Prostate gland (tissue), 2 donors: ENCODE results near the gene ERP44. TPM values are rescaled to one million over a fixed set of nuclear protein-coding genes. Genes with fewer than 3 reads are reported as not detected.

Source experiments
- DNase-seq: peaks from one replicate; pipeline ENCODE4 v3.0.0-alpha.2; 2019; ENCODE audit warnings: low spot score
- H3K27ac ChIP-seq, 2 donors: fragments of 200-600 bp; sonication (generic); 2 replicates each; pipeline ENCODE4 v1.5.1; 2017 to 2019
- H3K27me3 ChIP-seq: fragments of 200-600 bp; sonication (generic); replicated peaks from 2 replicates; pipeline ENCODE4 v1.5.1; 2019; ENCODE audit not compliant: insufficient read depth
- H3K36me3 ChIP-seq, 2 donors: fragments of 200-600 bp; sonication (generic); 1 replicate in 1 of 2; 2 replicates in 1 of 2; pipeline versions ENCODE4 v1.5.1 to v1.8.1; 2017 to 2019
- H3K4me1 ChIP-seq: fragments of 200-600 bp; sonication (generic); replicated peaks from 2 replicates; pipeline ENCODE4 v1.5.1; 2019
- H3K4me3 ChIP-seq, 2 donors: fragments of 200-600 bp; sonication (generic); 2 replicates each; pipeline ENCODE4 v1.5.1; 2017 to 2019
- H3K9me3 ChIP-seq: fragments of 200-600 bp; sonication (generic); 2 replicates; pipeline ENCODE4 v1.5.1; 2017
- POLR2A ChIP-seq: fragments of 450-650 bp; IDR thresholded peaks from one replicate; pipeline ENCODE4 v1.6.1; 2016; ENCODE audit warnings: antibody characterized with exemption, mild to moderate bottlenecking
- POLR2AphosphoS5 ChIP-seq: sonication (generic); formaldehyde crosslinking; IDR thresholded peaks from one replicate; pipeline ENCODE4 v1.6.1; 2017; ENCODE audit warnings: antibody characterized with exemption
- WGBS: methylation state at CpG from one replicate; pipeline ENCODE4 v1.1.5; 2018; 5-methylcytosine and 5-hydroxymethylcytosine counted together
- intact Hi-C: fragments of 100-400 bp; cut with DNase I; formaldehyde crosslinking; loops from one replicate; pipeline ENCODE4 v1.14.2; 2022
- total RNA-seq, 2 donors: library from RNA; depleted of rRNA; stranded (reverse); fragments of >200 nt; gene quantifications; one replicate each; pipeline ENCODE4 v1.1.0, GENCODE V29; 2016
- TF ChIP-seq, protein P1 (sequence below), 4 experiments: fragments of 200-600 bp in 2 of 4; fragments of 450-650 bp in 2 of 4; sonication (generic) in 2 of 4; IDR thresholded peaks; 1 replicate in 3 of 4; 2 replicates in 1 of 4; pipeline ENCODE4 v1.5.1; 2016 to 2019; ENCODE audit warnings: antibody characterized with exemption in 4 of 4, mild to moderate bottlenecking in 2 of 4, moderate library complexity in 2 of 4

The ERP44 gene
- total RNA-seq, 2 donors from 2014 or later: 16.6 to 20.6 TPM

DNA sequence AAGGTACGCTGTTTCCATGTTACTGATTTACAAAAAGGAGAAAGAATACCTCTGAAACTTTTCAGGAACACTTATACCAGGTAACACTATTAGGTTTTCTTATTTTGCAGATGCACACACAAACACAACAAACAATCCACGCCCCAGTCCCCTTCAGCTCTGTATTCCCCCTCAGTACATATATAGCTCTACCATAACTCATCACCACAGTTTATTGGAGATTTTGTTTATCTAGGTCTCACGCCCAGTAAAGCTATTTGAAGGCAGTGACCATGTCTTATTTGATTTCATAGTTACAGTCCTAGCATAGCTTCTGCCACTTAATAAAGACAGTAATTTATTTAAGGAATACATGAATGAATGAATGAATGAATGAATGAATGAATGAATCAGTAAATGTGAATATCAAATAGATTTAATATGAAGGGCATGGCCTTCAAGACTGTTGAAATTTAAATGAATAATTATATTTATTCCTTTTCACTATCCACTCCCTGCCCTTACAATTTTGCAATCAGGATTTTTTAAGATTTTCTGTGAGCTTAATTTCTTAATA lies 33.2 kb upstream of the ERP44 start:
- Histone ChIP-seq H3K4me1 (no peaks in the 10 kb centered on the region), H3K27ac (no peak overlapping the region), H3K4me3 (no peak overlapping the region), H3K27me3 (no peaks in the 10 kb centered on the region), H3K9me3 (no peaks in the 10 kb centered on the region), H3K36me3 (no peaks in the 10 kb centered on the region)
- WGBS: 83% methylated on average over 3 of the region's 3 CpGs
- TF ChIP-seq POLR2AphosphoS5: no peak
- TF ChIP-seq, protein P1, sequence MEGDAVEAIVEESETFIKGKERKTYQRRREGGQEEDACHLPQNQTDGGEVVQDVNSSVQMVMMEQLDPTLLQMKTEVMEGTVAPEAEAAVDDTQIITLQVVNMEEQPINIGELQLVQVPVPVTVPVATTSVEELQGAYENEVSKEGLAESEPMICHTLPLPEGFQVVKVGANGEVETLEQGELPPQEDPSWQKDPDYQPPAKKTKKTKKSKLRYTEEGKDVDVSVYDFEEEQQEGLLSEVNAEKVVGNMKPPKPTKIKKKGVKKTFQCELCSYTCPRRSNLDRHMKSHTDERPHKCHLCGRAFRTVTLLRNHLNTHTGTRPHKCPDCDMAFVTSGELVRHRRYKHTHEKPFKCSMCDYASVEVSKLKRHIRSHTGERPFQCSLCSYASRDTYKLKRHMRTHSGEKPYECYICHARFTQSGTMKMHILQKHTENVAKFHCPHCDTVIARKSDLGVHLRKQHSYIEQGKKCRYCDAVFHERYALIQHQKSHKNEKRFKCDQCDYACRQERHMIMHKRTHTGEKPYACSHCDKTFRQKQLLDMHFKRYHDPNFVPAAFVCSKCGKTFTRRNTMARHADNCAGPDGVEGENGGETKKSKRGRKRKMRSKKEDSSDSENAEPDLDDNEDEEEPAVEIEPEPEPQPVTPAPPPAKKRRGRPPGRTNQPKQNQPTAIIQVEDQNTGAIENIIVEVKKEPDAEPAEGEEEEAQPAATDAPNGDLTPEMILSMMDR (IDR thresholded peaks at IDR 0.05): no peak
- no peak for DNase-seq
- intact Hi-C loops: no loop called here

DNA sequence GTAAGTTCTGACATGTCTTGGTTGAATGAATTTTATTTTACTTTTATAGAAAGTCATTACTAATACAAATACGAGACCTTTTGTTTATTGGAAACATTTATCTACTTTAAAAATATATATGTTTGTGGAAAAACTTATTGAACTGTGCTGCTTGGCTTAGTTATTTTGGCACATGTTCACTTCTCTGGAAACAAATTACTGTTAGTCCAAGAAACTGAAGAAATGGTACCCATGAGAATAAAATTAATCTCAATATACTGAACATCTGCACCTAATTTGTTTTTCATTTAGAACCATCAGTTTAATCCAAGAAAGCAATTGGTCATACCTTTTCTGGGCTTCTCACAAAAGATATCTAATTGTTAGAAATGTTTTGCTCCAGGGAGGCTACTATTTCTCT lies 32.4 kb upstream of the ERP44 start:
- Histone ChIP-seq H3K27me3 (no peaks in the 10 kb centered on the region), H3K4me1 (no peaks in the 10 kb centered on the region), H3K4me3 (no peak overlapping the region), H3K27ac (no peak overlapping the region), H3K9me3 (no peaks in the 10 kb centered on the region), H3K36me3 (no peaks in the 10 kb centered on the region)
- no peak for TF ChIP-seq POLR2AphosphoS5
- no peak for TF ChIP-seq POLR2A
- TF ChIP-seq, protein P1 (IDR thresholded peaks at IDR 0.05): no peak
- intact Hi-C loops: no loop called here
- 76% methylated on average over 1 of the region's 1 CpG for WGBS
- DNase-seq: no peak

DNA sequence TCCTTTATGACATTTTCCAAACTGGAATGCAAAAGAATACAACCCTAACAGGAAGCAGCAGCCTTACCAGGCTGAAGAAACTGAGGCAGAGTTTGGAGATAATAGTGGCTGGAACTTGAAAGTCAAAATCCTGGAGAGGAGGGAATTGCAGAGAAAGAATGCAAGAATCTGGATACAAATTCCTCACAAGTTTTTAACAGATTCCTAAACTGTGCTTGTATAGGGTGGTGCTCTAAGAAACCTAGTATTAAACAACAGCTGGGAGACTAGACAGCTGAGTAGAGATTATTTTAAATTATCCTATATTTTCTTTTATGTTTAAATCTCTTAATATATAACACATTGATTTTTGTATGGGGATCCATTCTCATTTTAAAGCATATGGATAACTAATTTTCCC lies 31.0 kb upstream of the ERP44 start:
- TF ChIP-seq, protein P1 (IDR thresholded peaks at IDR 0.05): no peak
- TF ChIP-seq POLR2A (no peak), POLR2AphosphoS5 (no peak)
- no peak overlapping the region for H3K27ac ChIP-seq
- H3K4me1 ChIP-seq: no peaks in the 10 kb centered on the region
- H3K27me3 ChIP-seq: no peaks in the 10 kb centered on the region
- DNase-seq: no peak
- no peaks in the 10 kb centered on the region for H3K36me3 ChIP-seq
- intact Hi-C loops: no loop called here
- no peaks in the 10 kb centered on the region for H3K9me3 ChIP-seq
- no peak overlapping the region for H3K4me3 ChIP-seq

DNA sequence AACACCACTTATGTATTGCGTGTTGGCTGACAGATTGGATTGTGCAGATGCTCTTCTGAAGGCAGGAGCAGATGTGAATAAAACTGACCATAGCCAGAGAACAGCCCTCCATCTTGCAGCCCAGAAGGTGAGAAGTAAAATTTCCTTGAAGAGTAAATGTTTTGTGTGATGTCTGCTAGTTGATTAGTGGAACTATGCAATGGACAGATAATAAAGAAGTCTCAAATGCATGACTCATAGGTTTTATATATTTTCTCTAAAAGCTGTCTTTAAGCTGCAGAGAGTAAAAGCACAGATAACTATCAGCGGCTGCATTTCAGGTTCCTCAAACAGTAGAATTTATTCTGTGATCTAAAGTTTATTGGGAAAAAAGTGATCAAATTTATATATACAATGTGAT lies 27.6 kb upstream of the ERP44 start:
- intact Hi-C loops: no loop called here
- Histone ChIP-seq H3K27me3 (no peaks in the 10 kb centered on the region), H3K4me3 (no peak overlapping the region), H3K36me3 (no peaks in the 10 kb centered on the region), H3K9me3 (no peaks in the 10 kb centered on the region), H3K4me1 (no peaks in the 10 kb centered on the region), H3K27ac (no peak overlapping the region)
- TF ChIP-seq POLR2A (no peak), POLR2AphosphoS5 (no peak)
- TF ChIP-seq, protein P1 (IDR thresholded peaks at IDR 0.05): no peak
- WGBS: 93% methylated on average over 2 of the region's 2 CpGs
- DNase-seq: no peak

DNA sequence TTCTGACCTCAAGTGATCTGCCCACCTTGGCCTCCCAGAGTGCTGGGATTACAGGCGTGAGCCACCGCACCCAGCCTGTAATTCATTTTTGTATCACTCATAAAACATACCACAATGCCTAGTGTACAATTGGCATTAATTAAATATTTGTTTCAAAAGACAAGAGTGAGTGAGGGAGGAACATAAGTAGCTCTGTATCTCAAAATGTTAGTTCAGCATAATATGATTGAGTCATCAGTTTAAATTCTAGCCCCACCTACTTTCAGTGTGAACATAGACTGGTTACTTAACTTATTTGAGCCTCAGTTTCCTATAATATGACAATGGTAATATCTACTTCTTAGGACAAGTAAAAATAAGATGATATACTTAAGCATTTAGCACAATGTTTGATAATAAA lies 27.1 kb upstream of the ERP44 start:
- Histone ChIP-seq H3K27me3 (no peaks in the 10 kb centered on the region), H3K36me3 (no peaks in the 10 kb centered on the region), H3K27ac (no peak overlapping the region), H3K4me3 (no peak overlapping the region), H3K9me3 (no peaks in the 10 kb centered on the region), H3K4me1 (no peaks in the 10 kb centered on the region)
- intact Hi-C loops: no loop called here
- 92% methylated on average over 2 of the region's 2 CpGs for WGBS
- DNase-seq: no peak
- no peak for TF ChIP-seq POLR2AphosphoS5
- TF ChIP-seq POLR2A: no peak
- TF ChIP-seq, protein P1 (IDR thresholded peaks at IDR 0.05): no peak
